ENCODE results near the gene NDUFB2.

GRCh38 chr7:140719721-140720120, 23.2 kb downstream of the NDUFB2 start:
- no peak for TF ChIP-seq EZH2 (IDR thresholded peaks at IDR 0.05; ENCODE audit: insufficient read depth, poor library complexity, severe bottlenecking)
- TF ChIP-seq EZH2phosphoT487 (IDR thresholded peaks at IDR 0.05; ENCODE audit: insufficient read depth, low read depth): no peak

Measured in GM23248 (cell line).